ENCODE data around the gene MUC22. TPM values are rescaled to one million over a fixed set of nuclear protein-coding genes. Genes with fewer than 3 reads are reported as not detected.

Gene MUC22
- total RNA-seq, 2 experiments from 2014 or later, result not detected

- Histone ChIP-seq H3K4me3 (ENCODE audit: low read length) (no peak overlapping the region), H3K27ac (ENCODE audit: low read depth in 1 of 2, low read length in 2 of 2) (no peak overlapping the region), H3K4me1 (ENCODE audit: insufficient read depth, low read length) (no peaks in the 10 kb centered on the region), H3K9me3 (ENCODE audit: control insufficient read depth in 1 of 2, insufficient read depth in 1 of 2, low read length in 2 of 2) (no peaks in the 10 kb centered on the region), H3K27me3 (ENCODE audit: control insufficient read depth in 1 of 2, insufficient read depth in 2 of 2, low read length in 2 of 2) (no peaks in the 10 kb centered on the region), H3K36me3 (ENCODE audit: insufficient read depth, low read length) (no peaks in the 10 kb centered on the region)
- Mint-ChIP-seq H3K4me3 (no peak overlapping the region), H3K27ac (no peak overlapping the region), H3K36me3 (ENCODE audit: low read depth) (no peaks in the 10 kb centered on the region), H3K4me1 (ENCODE audit: low read depth) (no peaks in the 10 kb centered on the region), H3K9me3 (no peaks in the 10 kb centered on the region), H3K27me3 (peaks cover 17% of the 10 kb centered on the region)
- TF ChIP-seq CTCF (IDR thresholded peaks at IDR 0.05), result no peak
- ChIA-PET CTCF (no interaction called here), POLR2A (no interaction called here)
- intact Hi-C loops (cut with DNase I, micrococcal nuclease), result no loop called here
- DNase-seq, result no peak
- no peak for ATAC-seq (ENCODE audit: poor library complexity)
Observed at GRCh38 chr6:31002471-31002870, 7.8 kb upstream of the MUC22 start.

GRCh38 chr6:31004794-31005193 is 5.5 kb upstream of the MUC22 start:
- ChIA-PET CTCF (no interaction called here), POLR2A (no interaction called here)

GRCh38 chr6:31005249-31006020 is 4.8 kb upstream of the MUC22 start:
- Histone ChIP-seq H3K4me1 (ENCODE audit: insufficient read depth, low read length) (no peaks in the 10 kb centered on the region), H3K4me3 (ENCODE audit: low read length) (no peak overlapping the region), H3K27me3 (ENCODE audit: control insufficient read depth in 1 of 2, insufficient read depth in 2 of 2, low read length in 2 of 2) (peaks cover 0 to 5% of the 10 kb centered on the region in 2 experiments), H3K36me3 (ENCODE audit: insufficient read depth, low read length) (no peaks in the 10 kb centered on the region), H3K27ac (ENCODE audit: low read depth in 1 of 2, low read length in 2 of 2) (no peak overlapping the region), H3K9me3 (ENCODE audit: control insufficient read depth in 1 of 2, insufficient read depth in 1 of 2, low read length in 2 of 2) (no peaks in the 10 kb centered on the region)
- no peak overlapping the region for H3K4me3 Mint-ChIP-seq
- POLR2A ChIA-PET, result no interaction called here
- DNase-seq, result no peak
- H3K9me3 Mint-ChIP-seq, result no peaks in the 10 kb centered on the region
- H3K36me3 Mint-ChIP-seq (ENCODE audit: low read depth), result no peaks in the 10 kb centered on the region
- no peaks in the 10 kb centered on the region for H3K4me1 Mint-ChIP-seq (ENCODE audit: low read depth)
- no peak overlapping the region for H3K27ac Mint-ChIP-seq
- CTCF ChIA-PET, result no interaction called here
- peaks cover 32% of the 10 kb centered on the region for H3K27me3 Mint-ChIP-seq
- TF ChIP-seq CTCF (IDR thresholded peaks at IDR 0.05), result no peak
- ATAC-seq (ENCODE audit: poor library complexity), result no peak
- intact Hi-C loops (cut with DNase I, micrococcal nuclease), result no loop called here

More at GRCh38 chr6:31004794-31005193, 5.5 kb upstream of the MUC22 start:
- peaks cover 0 to under 1% of the 10 kb centered on the region in 2 experiments for H3K27me3 ChIP-seq (ENCODE audit: control insufficient read depth in 1 of 2, insufficient read depth in 2 of 2, low read length in 2 of 2)
- Mint-ChIP-seq H3K27ac (no peak overlapping the region), H3K4me3 (no peak overlapping the region), H3K9me3 (no peaks in the 10 kb centered on the region), H3K36me3 (ENCODE audit: low read depth) (no peaks in the 10 kb centered on the region), H3K4me1 (ENCODE audit: low read depth) (no peaks in the 10 kb centered on the region), H3K27me3 (peaks cover 32% of the 10 kb centered on the region)
- DNase-seq, result no peak
- H3K4me3 ChIP-seq (ENCODE audit: low read length), result no peak overlapping the region
- no peak for ATAC-seq (ENCODE audit: poor library complexity)
- intact Hi-C loops (cut with DNase I, micrococcal nuclease), result no loop called here
- H3K36me3 ChIP-seq (ENCODE audit: insufficient read depth, low read length), result no peaks in the 10 kb centered on the region
- no peaks in the 10 kb centered on the region for H3K4me1 ChIP-seq (ENCODE audit: insufficient read depth, low read length)
- no peak for TF ChIP-seq CTCF (IDR thresholded peaks at IDR 0.05)
- no peaks in the 10 kb centered on the region for H3K9me3 ChIP-seq (ENCODE audit: control insufficient read depth in 1 of 2, insufficient read depth in 1 of 2, low read length in 2 of 2)
- no peak overlapping the region for H3K27ac ChIP-seq (ENCODE audit: low read depth in 1 of 2, low read length in 2 of 2)
